ENCODE results near the gene ST8SIA5.

Gene ST8SIA5

GRCh38 chr18:46672062-46672970 lies 84.5 kb downstream of the ST8SIA5 start:
- no peak for DNase-seq (ENCODE audit: low read depth)

GRCh38 chr18:46668694-46669093 lies 88.2 kb downstream of the ST8SIA5 start:
- DNase-seq (ENCODE audit: low read depth): no peak

- no peak for DNase-seq (ENCODE audit: low read depth)
Measured at GRCh38 chr18:46668135-46668534, 88.7 kb downstream of the ST8SIA5 start.

- DNase-seq (ENCODE audit: low read depth): no peak
Measured at GRCh38 chr18:46663539-46663938, 93.3 kb downstream of the ST8SIA5 start.

- peak; percentile 12 for DNase-seq (ENCODE audit: low read depth)
Measured at GRCh38 chr18:46660957-46661749, 95.7 kb downstream of the ST8SIA5 start.

- DNase-seq (ENCODE audit: low read depth): no peak
Measured at GRCh38 chr18:46659484-46659883, 97.4 kb downstream of the ST8SIA5 start.

GRCh38 chr18:46657115-46657955 lies 99.5 kb downstream of the ST8SIA5 start, which contains the start of gene LOXHD1:
TSS of gene LOXHD1 (minus strand) at chr18:46657220. CDS start at chr18:46657033, 187 bp downstream.
- no peak for DNase-seq (ENCODE audit: low read depth)

- DNase-seq (ENCODE audit: low read depth): no peak
Measured at GRCh38 chr18:46656326-46657114, 100.3 kb downstream of the ST8SIA5 start.

GRCh38 chr18:46652372-46652771 lies 104.5 kb downstream of the ST8SIA5 start:
- no peak for DNase-seq (ENCODE audit: low read depth)

- no peak for DNase-seq (ENCODE audit: low read depth)
Measured at GRCh38 chr18:46650681-46651080, 106.2 kb downstream of the ST8SIA5 start.

GRCh38 chr18:46649071-46649862 lies 107.6 kb downstream of the ST8SIA5 start:
- no peak for DNase-seq (ENCODE audit: low read depth)

- DNase-seq (ENCODE audit: low read depth): no peak
Measured at GRCh38 chr18:46646468-46646867, 110.4 kb downstream of the ST8SIA5 start.

- DNase-seq (ENCODE audit: low read depth): no peak
Measured at GRCh38 chr18:46642561-46642960, 114.3 kb downstream of the ST8SIA5 start.

- no peak for DNase-seq (ENCODE audit: low read depth)
Measured at GRCh38 chr18:46641917-46642316, 114.9 kb downstream of the ST8SIA5 start.

GRCh38 chr18:46639386-46639785 lies 117.5 kb downstream of the ST8SIA5 start:
- DNase-seq (ENCODE audit: low read depth): no peak

- no peak for DNase-seq (ENCODE audit: low read depth)
Measured at GRCh38 chr18:46636040-46636630, 120.7 kb downstream of the ST8SIA5 start.

- DNase-seq (ENCODE audit: low read depth): no peak
Measured at GRCh38 chr18:46632401-46633071, 124.3 kb downstream of the ST8SIA5 start.

GRCh38 chr18:46630991-46631390 lies 125.9 kb downstream of the ST8SIA5 start:
- no peak for DNase-seq (ENCODE audit: low read depth)

GRCh38 chr18:46630160-46630559 lies 126.7 kb downstream of the ST8SIA5 start:
- no peak for DNase-seq (ENCODE audit: low read depth)

All from fibroblast of gingiva (primary cell).